GM18505 (cell line): ENCODE measurements around the gene DOCK8.

Experiments
- ATAC-seq: cut with Tn5 transposase; IDR thresholded peaks from one replicate; pipeline ENCODE4 v1.9.1; 2021; ENCODE audit not compliant: unreplicated experiment
- POLR2A ChIP-seq: IDR thresholded peaks from 4 replicates; pipeline ENCODE4 v1.6.1; 2011; ENCODE audit warnings: borderline replicate concordance; ENCODE audit not compliant: insufficient read depth, insufficient read length; ENCODE audit errors: extremely low read depth

DOCK8 gene

GRCh38 chr9:326667-327066, 112.0 kb downstream of the DOCK8 start:
- no peak for ATAC-seq
- TF ChIP-seq POLR2A: no peak

- TF ChIP-seq POLR2A: no peak
These were observed 113.8 kb downstream of the DOCK8 start for GRCh38 chr9:328453-328852.

GRCh38 chr9:331197-331596, 116.5 kb downstream of the DOCK8 start:
- no peak for TF ChIP-seq POLR2A

More at GRCh38 chr9:328453-328852, 113.8 kb downstream of the DOCK8 start:
- no peak for ATAC-seq

GRCh38 chr9:335373-335772, 120.7 kb downstream of the DOCK8 start:
- no peak for TF ChIP-seq POLR2A
- ATAC-seq: no peak

More at GRCh38 chr9:331197-331596, 116.5 kb downstream of the DOCK8 start:
- ATAC-seq: no peak

GRCh38 chr9:336039-336438, 121.4 kb downstream of the DOCK8 start:
- ATAC-seq: no peak
- TF ChIP-seq POLR2A: no peak

GRCh38 chr9:338602-339001, 123.9 kb downstream of the DOCK8 start:
- ATAC-seq: no peak
- no peak for TF ChIP-seq POLR2A

GRCh38 chr9:341634-342421, 127.2 kb downstream of the DOCK8 start:
- ATAC-seq: no peak

GRCh38 chr9:343773-344172, 129.1 kb downstream of the DOCK8 start:
- no peak for ATAC-seq

More at GRCh38 chr9:341634-342421, 127.2 kb downstream of the DOCK8 start:
- no peak for TF ChIP-seq POLR2A

GRCh38 chr9:346111-346571, 131.5 kb downstream of the DOCK8 start:
- ATAC-seq: no peak
- TF ChIP-seq POLR2A: no peak

More at GRCh38 chr9:343773-344172, 129.1 kb downstream of the DOCK8 start:
- no peak for TF ChIP-seq POLR2A

GRCh38 chr9:347667-348292, 133.1 kb downstream of the DOCK8 start:
- no peak for ATAC-seq
- TF ChIP-seq POLR2A: no peak

- ATAC-seq: no peak
- TF ChIP-seq POLR2A: no peak
These were observed 135.7 kb downstream of the DOCK8 start for GRCh38 chr9:350384-350783.

GRCh38 chr9:351916-352315, 137.3 kb downstream of the DOCK8 start:
- no peak for ATAC-seq
- TF ChIP-seq POLR2A: no peak

- TF ChIP-seq POLR2A: no peak
- ATAC-seq: no peak
These were observed 138.4 kb downstream of the DOCK8 start for GRCh38 chr9:353077-353476.

- no peak for TF ChIP-seq POLR2A
- ATAC-seq: no peak
These were observed 139.8 kb downstream of the DOCK8 start for GRCh38 chr9:354453-354852.
